Adrenal gland (tissue), 5 donors: ENCODE measurements around the gene IPO7.

Experiments used
- CTCF ChIP-seq, 6 experiments: fragments of 450-650 bp in 4 of 6; fragments of 200-600 bp in 2 of 6; sonication (generic) in 1 of 6; IDR thresholded peaks; 1 replicate in 5 of 6; 2 replicates in 1 of 6; pipeline versions ENCODE4 v1.5.1 to v1.8.0; 2016 to 2021; ENCODE audit warnings: antibody characterized with exemption in 6 of 6, mild to moderate bottlenecking in 2 of 6, moderate library complexity in 1 of 6
- POLR2A ChIP-seq, 2 donors: fragments of 450-650 bp; IDR thresholded peaks; one replicate each; pipeline ENCODE4 v1.6.1; 2017; ENCODE audit warnings: antibody characterized with exemption in 2 of 2, mild to moderate bottlenecking in 2 of 2, moderate library complexity in 1 of 2
- donor health status: DM: no; HTN: no; CAD: no.

DNA sequence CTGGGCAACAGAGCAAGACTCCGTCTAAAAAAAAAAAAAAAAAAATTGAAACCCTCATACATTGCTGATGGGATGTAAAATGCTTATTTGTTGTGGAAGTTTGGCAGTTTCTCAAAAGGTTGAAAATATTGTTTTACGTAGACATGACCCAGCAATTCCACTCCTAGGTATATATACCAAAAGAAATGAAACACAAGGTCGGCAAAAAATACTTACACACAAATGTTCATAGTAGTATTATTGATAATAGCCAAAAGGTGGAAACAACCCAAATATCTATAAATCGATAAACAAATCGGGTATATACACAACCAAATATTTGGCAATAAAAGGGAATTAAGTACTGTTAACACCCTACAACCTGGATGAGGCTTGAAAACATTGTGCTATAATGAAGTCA lies 71.3 kb downstream of the IPO7 start:
- TF ChIP-seq CTCF (IDR thresholded peaks at IDR 0.05) (no peak), POLR2A (IDR thresholded peaks at IDR 0.05) (no peak)
